GM19395 (cell line): ENCODE measurements around the gene DRAP1.

Experiments used
- ATAC-seq: cut with Tn5 transposase; IDR thresholded peaks from one replicate; pipeline ENCODE4 v1.9.1; 2021; ENCODE audit warnings: mild to moderate bottlenecking, moderate library complexity; ENCODE audit not compliant: unreplicated experiment

DRAP1 gene

DNA sequence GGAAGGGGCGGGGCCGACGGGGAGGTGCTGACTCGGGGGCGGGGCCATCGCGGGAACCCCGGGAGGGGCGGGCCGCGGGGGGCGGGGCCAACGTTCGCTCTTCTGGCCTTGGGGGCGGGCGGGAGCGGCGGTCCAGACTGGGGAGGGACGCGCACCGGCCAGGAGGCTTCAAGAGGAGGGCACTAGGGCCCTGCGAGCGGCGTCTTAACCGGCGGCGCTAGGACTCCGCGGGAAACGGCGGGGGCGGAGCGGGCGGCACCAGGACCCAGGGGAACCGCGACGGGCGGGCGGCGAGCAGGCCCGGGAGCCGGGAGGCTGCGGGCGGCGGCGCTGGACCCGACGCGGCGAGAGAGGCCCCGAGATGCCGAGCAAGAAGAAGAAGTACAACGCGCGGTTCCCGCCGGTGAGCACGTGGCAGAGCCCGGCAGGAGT is at the start of gene DRAP1:
Gene DRAP1 (plus strand): TSS at position 286 of the 432 bp plus-strand sequence. CDS start 76 bp downstream, at position 362.
- ATAC-seq: peak; percentile 82

GRCh38 chr11:65869643-65870306 is 49.5 kb upstream of the DRAP1 start:
- no peak for ATAC-seq

- no peak for ATAC-seq
Observed at GRCh38 chr11:65870307-65870658, 48.9 kb upstream of the DRAP1 start.

GRCh38 chr11:65870706-65871681 is 48.2 kb upstream of the DRAP1 start:
- no peak for ATAC-seq

- no peak for ATAC-seq
Observed at GRCh38 chr11:65871811-65872548, 47.2 kb upstream of the DRAP1 start.

GRCh38 chr11:65872586-65873317 is 46.5 kb upstream of the DRAP1 start, which contains the start of gene EFEMP2:
EFEMP2 (minus strand) TSS chr11:65872800; CDS start chr11:65872354, 446 bp downstream.
- no peak for ATAC-seq

- ATAC-seq: peak; percentile 64
Observed at GRCh38 chr11:65873318-65874156, 45.7 kb upstream of the DRAP1 start.

DNA sequence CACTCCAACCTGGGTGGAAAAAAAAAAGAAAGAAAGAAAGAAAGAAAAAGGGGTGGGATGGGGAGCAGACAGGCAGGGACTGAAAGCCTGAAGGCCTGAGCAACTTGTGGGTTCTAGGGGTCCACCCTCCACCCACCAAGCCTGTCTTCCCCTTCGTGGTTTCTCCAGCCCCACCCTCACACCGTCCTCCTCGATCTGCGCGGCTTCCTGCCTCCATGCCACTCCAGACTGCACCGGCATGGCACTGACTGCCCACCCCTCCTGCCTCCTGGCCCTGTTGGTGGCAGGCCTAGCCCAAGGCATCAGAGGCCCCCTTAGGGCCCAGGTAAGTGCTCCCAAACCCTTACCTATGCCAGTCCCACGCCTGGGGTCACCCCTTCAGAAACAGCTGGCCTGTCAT is 39.6 kb upstream of the DRAP1 start, which contains the start of gene CTSW:
Gene CTSW (plus strand): TSS at position 221 of the 400 bp plus-strand sequence. CDS start 18 bp downstream, at position 239.
- ATAC-seq: no peak

GRCh38 chr11:65880027-65880426 is 39.2 kb upstream of the DRAP1 start:
- ATAC-seq: no peak

- ATAC-seq: no peak
Observed at GRCh38 chr11:65880844-65881421, 38.3 kb upstream of the DRAP1 start.

- no peak for ATAC-seq
Observed at GRCh38 chr11:65882120-65883057, 36.8 kb upstream of the DRAP1 start.

GRCh38 chr11:65883058-65883761 is 36.0 kb upstream of the DRAP1 start:
- no peak for ATAC-seq

DNA sequence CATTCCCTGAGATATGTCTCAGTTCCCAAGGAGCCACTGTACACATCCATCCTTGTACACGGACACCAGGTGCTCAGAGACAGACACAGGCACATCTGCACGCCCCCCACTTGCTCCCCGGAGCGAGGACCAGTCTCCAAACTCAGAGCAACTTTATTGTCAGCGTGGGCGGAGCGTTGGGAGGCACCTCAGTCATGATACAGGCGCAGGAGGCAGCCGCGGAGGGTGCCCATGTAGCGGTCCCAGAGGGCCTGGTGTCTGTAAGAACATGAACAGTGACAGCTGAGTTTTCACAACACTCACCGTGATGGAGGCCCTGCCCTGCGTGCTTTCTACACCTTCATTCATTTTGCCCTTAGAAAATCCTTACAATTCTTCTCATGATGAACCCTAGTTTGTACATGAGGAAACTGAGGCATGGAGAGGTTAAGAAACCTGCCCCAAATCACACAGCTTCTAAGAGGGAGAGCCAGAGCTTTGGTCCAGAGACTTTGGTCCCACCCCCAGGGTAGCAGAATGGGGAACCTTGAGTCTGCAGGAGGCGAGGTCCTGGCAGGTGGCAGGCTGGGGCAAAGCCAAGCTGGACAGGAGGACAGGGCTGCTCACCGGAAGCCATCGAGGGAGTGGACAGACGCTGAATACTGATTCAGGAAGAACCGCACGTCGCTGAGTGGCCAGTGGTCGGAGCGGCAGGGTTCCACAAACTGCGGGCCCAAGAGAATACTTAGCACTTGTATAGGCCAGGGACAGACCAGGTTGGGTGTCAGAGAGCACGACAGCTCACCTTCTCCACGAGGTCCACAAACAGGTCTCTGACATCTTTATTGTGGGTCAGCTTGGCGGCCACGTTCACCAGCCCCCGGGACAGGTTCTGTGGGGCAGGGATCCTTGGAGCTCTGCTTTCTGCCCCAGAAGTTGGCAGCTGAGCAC is 35.2 kb upstream of the DRAP1 start:
- ATAC-seq: no peak

DNA sequence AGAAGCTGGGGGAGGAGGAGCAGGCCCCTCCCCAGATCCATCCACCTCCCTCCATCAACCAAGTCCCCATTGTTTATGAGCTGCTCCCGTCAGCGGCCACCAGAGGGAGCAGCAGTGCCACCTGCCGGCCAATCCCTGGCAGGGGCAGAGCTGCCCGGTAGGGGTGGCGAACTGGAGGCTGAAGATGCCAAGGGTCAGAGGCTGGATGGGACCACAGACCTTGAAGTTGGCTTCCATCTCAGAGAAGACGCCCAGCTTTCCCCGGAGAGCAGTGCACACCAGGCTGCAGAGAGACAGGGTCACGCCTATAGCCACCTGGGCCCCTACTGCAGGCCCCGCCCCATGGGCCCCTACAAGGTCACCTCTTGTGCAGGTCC is 34.5 kb upstream of the DRAP1 start:
- ATAC-seq: no peak

GRCh38 chr11:65885231-65885630 is 34.0 kb upstream of the DRAP1 start:
- no peak for ATAC-seq

DNA sequence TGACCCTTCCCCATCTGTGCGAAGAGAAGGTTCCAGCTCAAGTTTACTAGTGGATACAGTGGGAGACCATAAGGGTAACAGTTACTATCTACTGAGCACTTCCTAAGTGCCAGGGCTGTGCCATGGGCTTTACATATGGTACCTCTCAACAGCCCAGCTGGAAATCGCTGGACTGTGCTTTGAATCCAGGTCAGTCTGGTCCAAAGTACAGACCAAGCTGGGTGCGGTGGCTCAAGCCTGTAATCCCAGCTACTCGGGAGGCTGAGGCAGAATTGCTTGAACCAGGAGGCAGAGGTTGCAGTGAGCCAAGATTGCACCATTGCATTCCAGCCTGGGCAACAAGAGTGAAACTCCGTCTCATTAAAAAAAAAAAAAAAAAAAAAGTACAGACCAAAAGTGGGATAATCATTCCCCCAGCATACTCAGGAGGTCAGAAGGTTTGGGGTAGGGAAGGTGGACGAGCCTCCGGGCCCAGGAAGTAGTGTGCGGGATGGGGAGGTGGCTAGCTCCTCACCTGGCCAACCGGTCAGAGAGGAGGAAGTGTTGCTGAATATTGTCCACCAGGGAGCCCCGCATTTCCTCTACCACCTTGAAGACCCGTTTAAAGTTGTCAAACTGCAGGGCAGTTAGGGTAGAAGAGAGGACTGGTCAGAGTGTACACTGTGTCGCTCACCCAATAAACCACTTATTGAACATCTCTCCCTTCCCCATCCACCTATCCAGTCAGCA is 33.3 kb upstream of the DRAP1 start:
- no peak for ATAC-seq
